HEK293 (cell line): ENCODE results near the gene BBS7.
A peak's percentile ranks its signal among the peaks of the same experiment; 100 is the strongest.

ENCODE experiments used
- CTCF ChIA-PET: fragments of 350-600 bp; formaldehyde crosslinking; extraction: SDS; loops from one replicate; lab custom pipeline; 2021; ENCODE audit warnings: antibody characterized with exemption; lab: Yijun Ruan, JAX
- POLR2A ChIA-PET: fragments of 300-600 bp; formaldehyde crosslinking; extraction: SDS; loops from one replicate; lab custom pipeline; 2020; ENCODE audit warnings: antibody characterized with exemption, inconsistent platforms; lab: Yijun Ruan, JAX
- H3K27ac ChIP-seq: fragments of 200-500 bp; sonication (Bioruptor generic); 2 replicates; pipeline ENCODE4 v1.5.1; 2014; ENCODE audit warnings: low read depth, low read length, control low read depth, inconsistent platforms; ENCODE audit errors: extremely low read depth
- H3K36me3 ChIP-seq, 2 experiments: fragments of 200-500 bp in 1 of 2; sonication (Bioruptor generic) in 1 of 2; 1 replicate in 1 of 2; 2 replicates in 1 of 2; pipeline ENCODE4 v1.5.1; 2014 to 2017; ENCODE audit warnings: inconsistent platforms in 2 of 2, low read length in 2 of 2; ENCODE audit not compliant: control insufficient read depth in 2 of 2, insufficient read depth in 1 of 2
- H3K4me1 ChIP-seq: fragments of 200-500 bp; sonication (Bioruptor generic); 2 replicates; pipeline ENCODE4 v1.5.1; 2014; ENCODE audit warnings: mild to moderate bottlenecking, low read length, inconsistent platforms; ENCODE audit not compliant: control insufficient read depth, insufficient read depth
- H3K4me3 ChIP-seq: 2 replicates; pipeline ENCODE4 v1.5.1; 2011; ENCODE audit warnings: low read depth, mild to moderate bottlenecking, control low read depth, low read length, moderate library complexity
- H3K9me3 ChIP-seq: fragments of 200-500 bp; sonication (Bioruptor generic); 2 replicates; pipeline ENCODE4 v1.5.1; 2014; ENCODE audit warnings: low read depth, low read length, inconsistent platforms; ENCODE audit not compliant: control insufficient read depth, insufficient read depth
- ATF2 ChIP-seq: fragments of 450-650 bp; formaldehyde crosslinking; IDR thresholded peaks from 2 replicates; pipeline ENCODE4 v1.5.1; 2016; ENCODE audit warnings: missing biosample characterization, missing genetic modification characterization, low read depth
- HOXA7 ChIP-seq: sonication (generic); formaldehyde crosslinking; IDR thresholded peaks from 2 replicates; pipeline ENCODE4 v1.8.1; 2022; ENCODE audit warnings: missing genetic modification reagents, borderline replicate concordance
- PRDM1 ChIP-seq: fragments of 450-650 bp; formaldehyde crosslinking; IDR thresholded peaks from 2 replicates; pipeline ENCODE4; 2016; ENCODE audit warnings: missing biosample characterization, missing genetic modification characterization
- PRDM2 ChIP-seq: fragments of 450-650 bp; formaldehyde crosslinking; IDR thresholded peaks from 2 replicates; pipeline ENCODE4 v1.5.1; 2016; ENCODE audit warnings: missing biosample characterization, missing genetic modification characterization, borderline replicate concordance
- REPIN1 ChIP-seq: fragments of 450-650 bp; formaldehyde crosslinking; IDR thresholded peaks from 2 replicates; pipeline ENCODE4 v1.5.1; 2017; ENCODE audit warnings: missing biosample characterization, missing genetic modification characterization, low read depth
- SCRT2 ChIP-seq: fragments of 450-650 bp; formaldehyde crosslinking; IDR thresholded peaks from 2 replicates; pipeline ENCODE4 v1.5.1; 2016; ENCODE audit warnings: missing biosample characterization, missing genetic modification characterization
- ZBTB44 ChIP-seq: fragments of 450-650 bp; IDR thresholded peaks from 2 replicates; pipeline ENCODE4 v1.5.1; 2018; ENCODE audit warnings: missing biosample characterization, mild to moderate bottlenecking, missing genetic modification characterization
- ZFP69B ChIP-seq: fragments of 450-650 bp; formaldehyde crosslinking; IDR thresholded peaks from 2 replicates; pipeline ENCODE4 v1.5.1; 2016; ENCODE audit warnings: missing biosample characterization, missing genetic modification characterization
- ZIC2 ChIP-seq: fragments of 450-650 bp; formaldehyde crosslinking; IDR thresholded peaks from 2 replicates; pipeline ENCODE4 v1.5.1; 2016; ENCODE audit warnings: missing biosample characterization, missing genetic modification characterization
- ZNF112 ChIP-seq: fragments of 450-650 bp; formaldehyde crosslinking; IDR thresholded peaks from 2 replicates; pipeline ENCODE4 v1.5.0; 2017; ENCODE audit warnings: missing biosample characterization, missing genetic modification characterization
- ZNF155 ChIP-seq: fragments of 450-650 bp; formaldehyde crosslinking; IDR thresholded peaks from 2 replicates; pipeline ENCODE4 v1.5.1; 2016; ENCODE audit warnings: missing biosample characterization, missing genetic modification characterization
- ZNF266 ChIP-seq: fragments of 450-650 bp; formaldehyde crosslinking; IDR thresholded peaks from 2 replicates; pipeline ENCODE4 v1.5.1; 2016; ENCODE audit warnings: missing biosample characterization, missing genetic modification characterization, low read depth
- ZNF274 ChIP-seq, 2 experiments: fragments of 200-500 bp in 1 of 2; fragments of 450-650 bp in 1 of 2; sonication (Bioruptor generic) in 1 of 2; formaldehyde crosslinking in 1 of 2; IDR thresholded peaks; 2 replicates each; pipeline versions ENCODE4 v1.5.1 to v1.6.1; 2014 to 2016; ENCODE audit warnings: borderline replicate concordance in 1 of 2, inconsistent platforms in 1 of 2, low read length in 1 of 2, missing biosample characterization in 1 of 2, missing genetic modification characterization in 1 of 2
- ZNF426 ChIP-seq: fragments of 450-650 bp; formaldehyde crosslinking; IDR thresholded peaks from 2 replicates; pipeline ENCODE4 v1.5.1; 2017; ENCODE audit warnings: missing biosample characterization, missing genetic modification characterization, mild to moderate bottlenecking, inconsistent platforms, moderate library complexity
- ZNF473 ChIP-seq: fragments of 450-650 bp; formaldehyde crosslinking; IDR thresholded peaks from 2 replicates; pipeline ENCODE4 v1.5.1; 2017; ENCODE audit warnings: missing biosample characterization, missing genetic modification characterization
- ZNF626 ChIP-seq: fragments of 450-650 bp; sonication (Bioruptor Pico); formaldehyde crosslinking; IDR thresholded peaks from 2 replicates; pipeline ENCODE4 v1.5.1; 2018; ENCODE audit warnings: missing biosample characterization, missing genetic modification characterization, inconsistent platforms
- ZNF645 ChIP-seq: fragments of 450-650 bp; formaldehyde crosslinking; IDR thresholded peaks from 2 replicates; pipeline ENCODE4; 2016; ENCODE audit warnings: missing biosample characterization, missing genetic modification characterization
- ZNF660 ChIP-seq: fragments of 450-650 bp; IDR thresholded peaks from 2 replicates; pipeline ENCODE4 v1.5.1; 2018; ENCODE audit warnings: missing biosample characterization, mild to moderate bottlenecking, missing genetic modification characterization
- ZNF791 ChIP-seq: fragments of 450-650 bp; formaldehyde crosslinking; IDR thresholded peaks from 2 replicates; pipeline ENCODE4 v1.5.1; 2016; ENCODE audit warnings: missing biosample characterization, missing genetic modification characterization
- ZNF792 ChIP-seq: fragments of 450-650 bp; formaldehyde crosslinking; IDR thresholded peaks from 2 replicates; pipeline ENCODE4 v1.5.1; 2016; ENCODE audit warnings: missing biosample characterization, missing genetic modification characterization
- ZNF837 ChIP-seq: fragments of 450-650 bp; formaldehyde crosslinking; IDR thresholded peaks from 2 replicates; pipeline ENCODE4 v1.5.1; 2016; ENCODE audit warnings: missing biosample characterization, missing genetic modification characterization

The BBS7 gene

GRCh38 chr4:121822047-121822446 is 48.2 kb downstream of the BBS7 start:
- no peaks in the 10 kb centered on the region; the same call in 1 of the 2 replicates for H3K4me1 ChIP-seq
- POLR2A ChIA-PET = no interaction called here
- TF ChIP-seq ZNF626 (tag by site-specific recombination) (no peak), ZNF660 (tag by site-specific recombination) (no peak), ZNF112 (no peak), ZNF155 (tag by site-specific recombination) (no peak), REPIN1 (tag by site-specific recombination) (no peak), ZIC2 (tag by site-specific recombination) (no peak), ZBTB44 (tag by site-specific recombination) (no peak)
- H3K36me3 ChIP-seq = peaks cover 15 to 66% of the 10 kb centered on the region in 2 experiments
- CTCF ChIA-PET = no interaction called here
- peak overlapping the region; percentile 87 for H3K4me3 ChIP-seq
- no peak overlapping the region for H3K27ac ChIP-seq
- no peaks in the 10 kb centered on the region for H3K9me3 ChIP-seq

- POLR2A ChIA-PET = interaction anchor here (0.9 kb wide), 1 partner anchor 9 kb away, joined by 5 read pairs; no protein-coding TSS in a partner anchor
Observed at GRCh38 chr4:121819216-121819965, 50.9 kb downstream of the BBS7 start.

GRCh38 chr4:121818215-121818614 is 52.1 kb downstream of the BBS7 start:
- CTCF ChIA-PET = interaction anchor here (0.8 kb wide), 1 partner anchor 9 kb away, joined by 4 read pairs; no protein-coding TSS in a partner anchor
- POLR2A ChIA-PET = no interaction called here
- H3K36me3 ChIP-seq = peaks cover 44 to 92% of the 10 kb centered on the region in 2 experiments
- TF ChIP-seq SCRT2 (tag by site-specific recombination) = peak; percentile 91
- TF ChIP-seq ZNF426 (tag by site-specific recombination) = no peak
- no peak for TF ChIP-seq ZNF837 (tag by site-specific recombination)
- no peak for TF ChIP-seq ZNF473 (tag by site-specific recombination)
- TF ChIP-seq ZNF274 (IDR thresholded peaks at IDR 0.05; ENCODE audit: low read length) = no peak
- no peak for TF ChIP-seq ZNF274 (tag by site-specific recombination; IDR thresholded peaks at IDR 0.05; ENCODE audit: borderline replicate concordance)
- no peak for TF ChIP-seq PRDM2 (tag by site-specific recombination)

More at GRCh38 chr4:121819216-121819965, 50.9 kb downstream of the BBS7 start:
- no peak overlapping the region for H3K4me3 ChIP-seq
- H3K27ac ChIP-seq = no peak overlapping the region
- no peaks in the 10 kb centered on the region; the same call in 1 of the 2 replicates for H3K4me1 ChIP-seq
- no peaks in the 10 kb centered on the region for H3K9me3 ChIP-seq
- TF ChIP-seq ZNF645 (tag by site-specific recombination) (no peak), PRDM1 (tag by site-specific recombination) (peak; percentile 34), ZFP69B (tag by site-specific recombination) (no peak), HOXA7 (CRISPR knock-in tag) (no peak), ZNF792 (tag by site-specific recombination) (no peak), ATF2 (tag by site-specific recombination) (no peak), ZNF266 (tag by site-specific recombination) (no peak), ZNF791 (tag by site-specific recombination) (no peak)
- TF ChIP-seq, all 188 proteins: peak for 1
- CTCF ChIA-PET = no interaction called here
- H3K36me3 ChIP-seq = peaks cover 38 to 82% of the 10 kb centered on the region in 2 experiments

More at GRCh38 chr4:121818215-121818614, 52.1 kb downstream of the BBS7 start:
- no peak overlapping the region for H3K27ac ChIP-seq
- H3K9me3 ChIP-seq = no peaks in the 10 kb centered on the region
- H3K4me1 ChIP-seq = no peaks in the 10 kb centered on the region; the same call in 1 of the 2 replicates
- H3K4me3 ChIP-seq = no peak overlapping the region
